T-cell (primary cell): ENCODE measurements around the gene SCARB1. TPM values are rescaled to one million over a fixed set of nuclear protein-coding genes. Genes with fewer than 3 reads are reported as not detected.

Source experiments
- ATAC-seq, 4 experiments: fragments of 200-7000 bp in 3 of 4; fragments of 150-1000 bp in 1 of 4; cut with Tn5 transposase; replicated peaks in 1 of 4; 1 replicate in 3 of 4; 2 replicates in 1 of 4; pipeline ENCODE4 v1.10.0; 2021; ENCODE audit warnings: moderate library complexity in 3 of 4, mild to moderate bottlenecking in 2 of 4, moderate number of reproducible peaks in 1 of 4
- CTCF ChIA-PET, 2 donors: fragments of 300-600 bp; sonication (Branson Sonifier 250); formaldehyde crosslinking; loops; one replicate each; lab custom pipeline; 2022; ENCODE audit warnings: antibody characterized with exemption in 2 of 2; lab: Charles Lee
- POLR2A ChIA-PET, 2 donors: fragments of 300-600 bp; sonication (Branson Sonifier 250); formaldehyde crosslinking; loops; one replicate each; lab custom pipeline; 2022; ENCODE audit warnings: antibody characterized with exemption in 2 of 2; lab: Charles Lee
- DNase-seq, 35 experiments: peaks; one replicate each; pipeline versions ENCODE4 v3.0.0 to v3.0.0-alpha.2; 2013 to 2023
- H3K27ac ChIP-seq: one replicate; pipeline ENCODE4 v1.5.1; 2013; ENCODE audit warnings: low read length
- H3K27me3 ChIP-seq, 2 experiments: replicated peaks in 1 of 2; 1 replicate in 1 of 2; 2 replicates in 1 of 2; pipeline versions ENCODE4 v1.6.1 to v1.7.0; 2013; ENCODE audit warnings: low read length in 1 of 2, mixed read lengths in 1 of 2; ENCODE audit not compliant: control insufficient read depth in 2 of 2, insufficient read depth in 2 of 2; ENCODE audit errors: extremely low read depth in 1 of 2
- H3K36me3 ChIP-seq, 2 donors: 1 replicate in 1 of 2; 2 replicates in 1 of 2; pipeline versions ENCODE4 v1.6.1 to v1.7.0; 2013; ENCODE audit warnings: low read length in 1 of 2; ENCODE audit not compliant: control insufficient read depth in 2 of 2, insufficient read depth in 1 of 2; ENCODE audit errors: extremely low read depth in 1 of 2
- H3K4me1 ChIP-seq, 2 experiments: 1 replicate in 1 of 2; 2 replicates in 1 of 2; pipeline versions ENCODE4 v1.6.1 to v1.7.0; 2013; ENCODE audit warnings: low read length in 2 of 2, mixed read lengths in 1 of 2; ENCODE audit not compliant: insufficient read depth in 2 of 2, control insufficient read depth in 1 of 2; ENCODE audit errors: extremely low read depth in 1 of 2
- H3K4me3 ChIP-seq, 2 donors: 1 replicate in 1 of 2; 2 replicates in 1 of 2; pipeline versions ENCODE4 v1.5.1 to v1.7.0; 2013; ENCODE audit warnings: mild to moderate bottlenecking in 2 of 2, low read length in 1 of 2, moderate library complexity in 1 of 2; ENCODE audit not compliant: control insufficient read depth in 1 of 2; ENCODE audit errors: extremely low read depth in 1 of 2
- H3K9me3 ChIP-seq: 2 replicates; pipeline ENCODE4 v1.7.0; 2013
- H3K27ac Mint-ChIP-seq, 2 donors: one replicate each; pipeline ENCODE4 v1.8.0; 2020 to 2021; ENCODE audit warnings: mild to moderate bottlenecking in 2 of 2, mixed read lengths in 2 of 2
- H3K27me3 Mint-ChIP-seq, 2 donors: one replicate each; pipeline ENCODE4 v1.8.0; 2021 to 2022; ENCODE audit warnings: mixed read lengths in 2 of 2
- H3K36me3 Mint-ChIP-seq: one replicate; pipeline ENCODE4 v1.8.0; 2021; ENCODE audit warnings: mixed read lengths
- H3K4me1 Mint-ChIP-seq, 3 donors: one replicate each; pipeline ENCODE4 v1.8.0; 2020 to 2022; ENCODE audit warnings: mixed read lengths in 3 of 3, mild to moderate bottlenecking in 1 of 3
- H3K4me3 Mint-ChIP-seq, 3 donors: one replicate each; pipeline ENCODE4 v1.8.0; 2020 to 2022; ENCODE audit warnings: mild to moderate bottlenecking in 3 of 3, mixed read lengths in 3 of 3, moderate library complexity in 3 of 3
- H3K9me3 Mint-ChIP-seq, 3 donors: one replicate each; pipeline ENCODE4 v1.8.0; 2020 to 2022; ENCODE audit warnings: mixed read lengths in 3 of 3
- WGBS: methylation state at CpG from one replicate; pipeline ENCODE4 v1.1.5; 2013; ENCODE audit warnings: missing lambda C conversion rate; ENCODE audit not compliant: insufficient coverage; 5-methylcytosine and 5-hydroxymethylcytosine counted together
- total RNA-seq, 35 experiments: library from RNA in 6 of 35; stranded (reverse) in 6 of 35; fragments of 120-200 nt in 1 of 35; gene quantifications; one replicate each; pipeline versions ENCODE4 v1.2.1 to v1.2.4 and lab custom pipeline; 2013 to 2026

The SCARB1 gene
- total RNA-seq, 5 donors from 2014 or later (not counting 1 experiment from before 2014, with no cell fraction given) = 3.1 to 5.6 (median 4.5) TPM

GRCh38 chr12:124856842-124857178 lies 6.9 kb downstream of the SCARB1 start:
- no peaks in the 10 kb centered on the region for H3K9me3 Mint-ChIP-seq
- DNase-seq = no peak
- Histone ChIP-seq H3K27me3 (no peaks in the 10 kb centered on the region), H3K36me3 (no peaks in the 10 kb centered on the region), H3K4me3 (no peak overlapping the region), H3K27ac (no peak overlapping the region), H3K9me3 (no peaks in the 10 kb centered on the region), H3K4me1 (peaks cover 0 to 8% of the 10 kb centered on the region in 2 experiments)
- no peak overlapping the region for H3K27ac Mint-ChIP-seq
- ATAC-seq = no peak
- CTCF ChIA-PET = no interaction called here
- POLR2A ChIA-PET = no interaction called here
- H3K4me1 Mint-ChIP-seq = peaks cover 6 to 11% (median 7%) of the 10 kb centered on the region in 3 donors
- no peaks in the 10 kb centered on the region for H3K27me3 Mint-ChIP-seq
- 89% methylated on average over 12 of the region's 14 CpGs for WGBS
- no peaks in the 10 kb centered on the region for H3K36me3 Mint-ChIP-seq
- no peak overlapping the region for H3K4me3 Mint-ChIP-seq

GRCh38 chr12:124856132-124856841 lies 7.4 kb downstream of the SCARB1 start:
- H3K9me3 Mint-ChIP-seq = no peaks in the 10 kb centered on the region
- no peaks in the 10 kb centered on the region for H3K36me3 ChIP-seq
- POLR2A ChIA-PET = interaction anchor here in 1 of 2 donors (0.6 kb wide), 1 partner anchor 193 kb away, joined by 6 read pairs; no protein-coding TSS in a partner anchor
- H3K27ac ChIP-seq = no peak overlapping the region
- H3K4me1 ChIP-seq = peaks cover 0 to 8% of the 10 kb centered on the region in 2 experiments
- no peaks in the 10 kb centered on the region for H3K9me3 ChIP-seq
- no peak for DNase-seq
- CTCF ChIA-PET = no interaction called here
- H3K4me3 Mint-ChIP-seq = no peak overlapping the region
- ATAC-seq = no peak
- no peak overlapping the region for H3K27ac Mint-ChIP-seq
- H3K36me3 Mint-ChIP-seq = no peaks in the 10 kb centered on the region
- H3K27me3 Mint-ChIP-seq = no peaks in the 10 kb centered on the region
- no peaks in the 10 kb centered on the region for H3K27me3 ChIP-seq
- no peak overlapping the region for H3K4me3 ChIP-seq
- H3K4me1 Mint-ChIP-seq = peaks cover 6 to 9% (median 7%) of the 10 kb centered on the region in 3 donors
- WGBS = 58% methylated on average over 10 of the region's 16 CpGs

- no peaks in the 10 kb centered on the region for H3K9me3 Mint-ChIP-seq
- Histone ChIP-seq H3K4me1 (peaks cover 0 to 8% of the 10 kb centered on the region in 2 experiments), H3K36me3 (no peaks in the 10 kb centered on the region), H3K9me3 (no peaks in the 10 kb centered on the region), H3K27me3 (no peaks in the 10 kb centered on the region), H3K4me3 (no peak overlapping the region), H3K27ac (no peak overlapping the region)
- POLR2A ChIA-PET = no interaction called here
- CTCF ChIA-PET = interaction anchor here (0.5 to 0.6 kb wide), 2 partner anchors 14 to 125 kb away, joined by 3 to 4 read pairs; no protein-coding TSS in a partner anchor
- no peak overlapping the region for H3K27ac Mint-ChIP-seq
- H3K4me1 Mint-ChIP-seq = peaks cover 6 to 9% (median 7%) of the 10 kb centered on the region in 3 donors
- no peak overlapping the region for H3K4me3 Mint-ChIP-seq
- H3K27me3 Mint-ChIP-seq = no peaks in the 10 kb centered on the region
- no peak for ATAC-seq
- no peaks in the 10 kb centered on the region for H3K36me3 Mint-ChIP-seq
- DNase-seq = no peak
- 87% methylated on average over 10 of the region's 15 CpGs for WGBS
These were observed 8.2 kb downstream of the SCARB1 start for GRCh38 chr12:124855275-124855957.

GRCh38 chr12:124854637-124855184 lies 9.0 kb downstream of the SCARB1 start:
- H3K4me3 ChIP-seq = no peak overlapping the region
- Mint-ChIP-seq H3K27me3 (no peaks in the 10 kb centered on the region), H3K36me3 (no peaks in the 10 kb centered on the region), H3K4me1 (peaks cover 6 to 9% (median 7%) of the 10 kb centered on the region in 3 donors), H3K9me3 (no peaks in the 10 kb centered on the region), H3K27ac (no peak overlapping the region), H3K4me3 (no peak overlapping the region)
- no peak overlapping the region for H3K27ac ChIP-seq
- POLR2A ChIA-PET = no interaction called here
- DNase-seq (no peak), ATAC-seq (no peak)
- no peaks in the 10 kb centered on the region for H3K36me3 ChIP-seq
- H3K9me3 ChIP-seq = no peaks in the 10 kb centered on the region
- WGBS = 95% methylated on average over 6 of the region's 11 CpGs
- CTCF ChIA-PET = interaction anchor here (0.5 to 0.6 kb wide), 2 partner anchors 13 to 126 kb away, joined by 3 to 4 read pairs; no protein-coding TSS in a partner anchor
- no peaks in the 10 kb centered on the region for H3K27me3 ChIP-seq
- H3K4me1 ChIP-seq = peaks cover 0 to 8% of the 10 kb centered on the region in 2 experiments

- ATAC-seq = no peak
- Histone ChIP-seq H3K4me1 (peaks cover 0 to 8% of the 10 kb centered on the region in 2 experiments), H3K36me3 (no peaks in the 10 kb centered on the region), H3K4me3 (no peak overlapping the region), H3K27me3 (no peaks in the 10 kb centered on the region), H3K27ac (no peak overlapping the region), H3K9me3 (no peaks in the 10 kb centered on the region)
- no peaks in the 10 kb centered on the region for H3K27me3 Mint-ChIP-seq
- CTCF ChIA-PET = no interaction called here
- no peaks in the 10 kb centered on the region for H3K36me3 Mint-ChIP-seq
- no peak for DNase-seq
- H3K9me3 Mint-ChIP-seq = no peaks in the 10 kb centered on the region
- peaks cover 6 to 9% (median 7%) of the 10 kb centered on the region in 3 donors for H3K4me1 Mint-ChIP-seq
- 93% methylated on average over 22 of the region's 24 CpGs for WGBS
- no peak overlapping the region for H3K27ac Mint-ChIP-seq
- POLR2A ChIA-PET = no interaction called here
- H3K4me3 Mint-ChIP-seq = no peak overlapping the region
These were observed 9.7 kb downstream of the SCARB1 start for GRCh38 chr12:124853781-124854636.

- H3K36me3 ChIP-seq = no peaks in the 10 kb centered on the region
- CTCF ChIA-PET = no interaction called here
- Mint-ChIP-seq H3K27me3 (no peaks in the 10 kb centered on the region), H3K4me1 (peaks cover 6 to 9% (median 7%) of the 10 kb centered on the region in 3 donors), H3K27ac (no peak overlapping the region), H3K9me3 (no peaks in the 10 kb centered on the region), H3K4me3 (no peak overlapping the region), H3K36me3 (no peaks in the 10 kb centered on the region)
- ATAC-seq = no peak
- DNase-seq = no peak
- WGBS = 86% methylated on average over 6 of the region's 11 CpGs
- no peaks in the 10 kb centered on the region for H3K9me3 ChIP-seq
- peaks cover 0 to 8% of the 10 kb centered on the region in 2 experiments for H3K4me1 ChIP-seq
- POLR2A ChIA-PET = no interaction called here
- H3K4me3 ChIP-seq = no peak overlapping the region
- H3K27ac ChIP-seq = no peak overlapping the region
- no peaks in the 10 kb centered on the region for H3K27me3 ChIP-seq
These were observed 10.7 kb downstream of the SCARB1 start for GRCh38 chr12:124852911-124853427.
